NCI-H1694 (cell line): ENCODE measurements around the gene ECD.

Experiments used
- DNase-seq: peaks from one replicate; lab custom pipeline; 2025; lab: John Stamatoyannopoulos, UW

The ECD gene

DNA sequence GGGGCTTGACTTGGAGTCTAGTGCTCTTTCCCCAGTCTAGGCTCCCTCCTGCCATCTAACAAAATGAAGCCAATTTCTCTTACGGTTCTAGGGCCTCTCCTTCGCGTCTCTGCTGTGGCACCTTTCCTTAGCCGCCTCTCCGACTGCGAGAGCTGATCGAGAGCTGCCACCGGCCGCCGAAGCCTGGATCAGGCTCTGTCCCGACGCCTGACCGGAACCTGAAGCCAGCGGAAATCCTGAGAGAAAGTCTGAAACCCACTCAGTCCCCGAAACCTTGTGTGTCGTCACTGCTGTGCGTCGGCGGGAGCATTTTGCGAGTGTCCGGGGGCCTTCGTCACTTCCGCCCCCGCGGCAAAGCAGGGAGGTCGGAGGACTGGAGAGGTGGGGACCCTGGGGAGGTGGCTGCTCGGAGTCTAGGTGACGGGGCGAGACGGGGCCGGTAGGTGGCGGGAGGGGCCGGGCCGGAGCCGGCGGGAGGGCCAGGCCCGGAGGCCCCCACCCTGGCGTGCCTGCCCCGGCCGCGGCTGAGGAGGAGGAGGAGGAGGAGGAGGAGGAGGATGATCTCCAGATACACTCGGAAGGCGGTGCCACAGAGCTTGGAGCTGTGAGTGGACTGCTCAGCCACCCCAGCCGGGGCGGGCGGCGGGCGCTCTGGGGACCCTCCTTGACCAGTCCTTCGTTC lies at the start of gene ECD, which contains the start of gene FAM149B1:
Gene ECD, minus strand, starts transcription at position 226 of the 682 bp plus-strand sequence. CDS start 4,071 bp downstream, outside the sequence.
Gene FAM149B1, plus strand, starts transcription at position 337 of the 682 bp plus-strand sequence. Its CDS starts 221 bp downstream, at position 558.
- DNase-seq, result peak; percentile 56

DNA sequence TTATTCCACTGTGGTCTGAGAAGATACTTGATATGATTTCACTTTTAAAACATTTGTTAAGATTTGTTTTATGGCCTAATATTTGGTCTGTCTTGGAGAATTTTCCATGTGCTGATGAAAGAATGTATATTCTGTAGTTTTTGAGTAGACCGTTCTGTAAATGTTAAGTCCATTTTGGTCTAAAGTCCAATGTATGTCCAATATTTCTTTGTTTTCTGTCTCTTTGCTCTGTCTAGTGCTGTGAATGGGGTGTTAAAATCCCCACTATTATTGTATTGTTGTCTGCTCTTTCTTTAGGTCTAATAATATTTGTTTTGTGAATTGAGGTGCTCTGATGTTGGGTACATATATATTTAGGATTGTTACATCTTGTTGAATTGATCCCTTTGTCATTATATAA lies 47.9 kb upstream of the ECD start:
- no peak for DNase-seq

DNA sequence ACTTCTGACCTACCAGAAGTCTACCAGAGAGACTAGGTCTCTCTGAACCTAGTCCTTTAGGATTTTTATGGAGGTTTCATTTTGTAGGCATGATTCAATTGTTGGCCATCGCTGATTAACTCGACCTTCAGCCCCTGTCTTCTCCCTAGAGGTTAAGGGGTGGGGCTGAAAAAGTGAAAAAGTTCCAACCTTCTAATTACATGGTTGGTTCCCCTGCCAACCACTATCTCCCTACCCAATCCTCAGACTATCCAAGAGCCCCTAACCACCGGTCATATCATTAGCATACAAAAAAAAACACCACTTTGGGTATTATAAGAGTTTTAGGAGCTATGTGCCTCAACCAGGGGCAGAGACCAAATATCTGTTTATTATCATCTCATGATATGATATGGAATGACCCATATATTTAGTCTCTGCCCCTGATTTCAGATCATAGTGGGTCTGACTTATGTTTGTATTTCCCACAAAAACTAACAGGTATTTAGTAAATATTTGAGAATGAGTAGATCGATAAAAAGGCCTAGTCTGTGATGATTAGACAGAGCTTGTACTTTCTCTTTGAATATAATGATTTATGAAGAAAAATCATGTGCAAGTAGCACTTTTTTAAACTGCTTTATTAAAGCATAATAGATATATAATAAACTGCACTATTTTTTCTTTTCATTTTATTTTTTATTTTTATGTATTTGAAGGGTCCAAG lies 43.5 kb upstream of the ECD start:
- DNase-seq, result no peak

DNA sequence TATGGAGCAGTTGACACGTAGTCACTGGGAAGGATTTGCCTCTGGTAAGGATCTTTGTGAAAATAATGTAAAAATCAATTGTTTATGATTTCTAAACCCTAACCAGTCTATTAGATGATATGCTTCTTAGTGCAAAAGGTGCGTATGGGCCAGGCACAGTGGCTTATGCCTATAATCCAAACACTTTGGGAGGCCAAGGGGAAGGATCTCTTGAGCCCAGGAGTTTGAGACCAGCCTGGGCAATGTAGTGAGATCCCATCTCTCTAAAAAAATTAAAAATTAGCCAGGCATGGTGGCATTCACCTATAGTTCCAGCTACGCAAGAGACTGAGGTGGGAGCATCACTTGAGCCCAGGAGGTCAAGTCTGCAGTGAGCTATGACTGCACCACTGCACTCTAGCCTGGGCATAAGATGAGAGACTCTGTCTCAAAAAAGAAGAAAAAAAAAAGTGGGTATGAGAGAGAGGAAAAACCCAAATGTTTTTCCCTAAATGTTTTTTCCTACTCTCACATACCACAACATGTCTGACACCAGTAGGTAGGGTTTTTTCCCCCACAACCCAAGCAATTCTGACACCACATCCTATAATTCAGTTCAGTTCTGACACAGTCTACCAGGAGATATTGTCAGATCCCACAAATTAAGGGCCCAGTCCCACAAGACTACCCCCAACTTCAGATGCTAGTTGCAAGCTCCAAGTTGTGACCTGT lies 42.7 kb upstream of the ECD start:
- DNase-seq, result no peak

DNA sequence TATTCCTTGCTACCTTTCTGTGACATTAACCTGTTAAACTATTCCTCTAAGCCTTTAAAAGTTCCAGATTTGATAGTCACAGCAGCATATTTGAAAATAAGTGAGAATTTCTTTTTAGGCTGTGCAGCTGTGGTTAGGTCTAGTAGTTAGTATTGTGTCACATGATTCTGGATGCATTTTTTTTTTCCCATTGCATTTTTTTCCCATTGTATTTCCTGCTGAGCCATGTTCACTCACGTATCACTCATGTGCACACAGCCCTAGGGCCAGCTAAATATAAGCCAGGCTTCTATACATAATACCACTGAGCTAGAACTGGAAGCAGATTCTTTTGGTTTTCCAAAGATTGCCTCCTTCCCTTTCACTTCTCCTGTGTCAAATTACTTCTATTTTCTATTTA lies 41.9 kb upstream of the ECD start:
- DNase-seq, result no peak

DNA sequence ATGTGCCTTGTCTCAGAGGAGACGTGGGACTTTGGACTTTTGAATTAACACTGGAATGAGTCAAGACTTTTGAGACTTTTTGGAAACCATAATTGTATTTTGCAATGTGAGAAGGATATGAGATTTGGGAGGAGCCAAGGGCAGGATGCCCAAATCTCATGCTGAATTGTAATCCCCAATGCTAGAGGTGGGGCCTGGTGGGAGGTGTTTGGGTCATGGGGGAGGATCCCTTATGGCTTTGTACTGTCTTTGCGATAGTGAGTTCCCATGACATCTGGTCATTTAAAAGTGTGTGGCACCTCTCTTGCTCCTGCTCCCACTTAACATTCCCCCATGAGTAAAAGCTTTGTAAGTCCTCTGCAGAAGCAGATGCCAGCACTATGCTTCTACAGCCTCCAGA lies 40.1 kb upstream of the ECD start:
- DNase-seq, result no peak

DNA sequence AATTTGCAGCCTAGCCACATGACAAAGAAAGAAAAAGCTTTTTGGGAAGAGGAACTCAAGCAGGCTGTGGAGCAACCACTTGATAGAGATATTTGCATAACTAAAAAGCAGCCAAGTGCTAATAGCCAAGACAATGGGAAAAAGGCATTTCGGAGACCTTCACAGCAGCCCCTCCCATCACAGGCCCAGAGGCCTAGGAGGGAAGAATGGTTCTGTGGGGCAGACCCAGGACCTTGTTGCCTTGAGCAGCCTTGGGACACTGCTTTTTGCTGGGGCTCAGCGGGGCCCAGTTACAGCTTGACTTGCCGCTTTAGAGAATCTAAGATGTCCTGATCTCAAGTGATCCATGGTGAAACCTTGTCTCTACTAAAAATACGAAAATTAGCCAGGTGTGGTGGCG lies 38.6 kb upstream of the ECD start:
- no peak for DNase-seq

DNA sequence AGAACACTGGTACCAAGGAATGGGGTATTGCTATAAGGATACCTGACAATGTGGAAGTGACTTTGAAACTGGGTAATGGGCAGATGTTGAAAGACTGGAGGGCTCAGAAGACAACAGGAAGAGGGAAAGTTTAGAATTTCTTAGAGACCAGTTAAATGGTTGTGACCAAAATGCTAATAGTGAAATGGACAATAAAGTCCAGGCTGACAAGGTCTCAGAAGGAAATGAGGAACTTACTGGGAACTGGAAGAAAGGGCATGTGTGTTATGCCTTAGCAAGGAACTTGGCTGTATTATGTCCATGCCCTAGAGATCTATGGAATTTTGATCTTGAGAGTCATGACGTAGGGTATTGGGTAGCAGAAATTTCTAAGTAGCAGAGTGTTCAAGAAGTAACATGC lies 38.1 kb upstream of the ECD start:
- DNase-seq, result no peak

DNA sequence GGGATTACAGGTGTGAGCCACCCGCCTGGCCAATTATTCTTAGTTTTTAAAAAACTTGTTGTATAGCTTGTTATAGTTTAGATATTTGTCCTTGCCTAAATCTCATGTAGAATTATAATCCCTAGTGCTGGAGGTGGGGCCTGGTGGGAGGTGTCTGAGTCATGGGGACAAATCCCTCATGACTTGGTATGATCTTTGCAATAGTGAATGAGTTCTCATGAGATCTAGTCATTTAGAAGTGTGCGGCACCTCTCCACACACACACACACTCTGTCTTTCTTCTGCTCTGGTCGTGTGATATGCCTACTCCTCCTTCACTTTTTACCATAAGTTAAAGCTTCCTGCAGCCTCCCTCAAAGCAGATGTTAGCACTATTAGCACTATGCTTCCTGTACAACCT lies 37.3 kb upstream of the ECD start:
- DNase-seq, result no peak

DNA sequence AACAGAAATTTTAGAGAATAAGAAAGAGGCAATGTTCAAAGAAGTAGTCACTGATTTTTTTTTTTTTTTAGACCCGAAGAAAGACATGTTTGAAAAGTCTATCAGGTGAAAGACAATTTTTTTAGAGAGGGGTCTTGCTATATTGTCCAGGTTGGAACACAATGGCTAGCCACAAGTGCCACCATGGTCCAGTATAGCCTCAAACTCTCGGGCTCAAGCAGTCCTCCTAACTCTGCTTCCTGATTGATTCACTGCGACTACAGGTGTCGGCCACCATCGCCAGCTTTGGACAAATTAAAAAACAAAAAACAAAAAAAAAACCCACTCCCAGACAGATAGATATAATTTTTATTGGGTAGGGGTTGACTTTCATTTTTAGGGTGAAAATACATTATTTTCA lies 22.4 kb upstream of the ECD start:
- DNase-seq, result no peak

DNA sequence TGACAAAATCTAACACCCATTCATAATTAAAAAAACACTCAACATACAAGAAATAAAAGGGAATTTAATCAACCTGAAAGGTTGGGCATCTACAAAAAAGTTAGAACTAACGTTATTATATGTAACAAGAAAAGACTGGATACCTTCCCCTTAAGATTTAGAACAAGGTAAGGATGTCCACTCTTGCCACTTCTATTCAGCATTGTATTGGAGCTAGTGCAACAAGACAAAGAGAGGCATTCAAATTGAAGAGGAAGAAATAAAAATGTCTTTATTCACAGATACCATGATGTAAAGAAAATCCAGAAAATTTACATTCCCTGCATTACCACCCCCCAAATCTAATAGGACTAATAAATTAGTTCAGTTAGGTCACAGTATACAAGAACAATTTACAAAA lies 18.5 kb upstream of the ECD start:
- DNase-seq, result no peak

DNA sequence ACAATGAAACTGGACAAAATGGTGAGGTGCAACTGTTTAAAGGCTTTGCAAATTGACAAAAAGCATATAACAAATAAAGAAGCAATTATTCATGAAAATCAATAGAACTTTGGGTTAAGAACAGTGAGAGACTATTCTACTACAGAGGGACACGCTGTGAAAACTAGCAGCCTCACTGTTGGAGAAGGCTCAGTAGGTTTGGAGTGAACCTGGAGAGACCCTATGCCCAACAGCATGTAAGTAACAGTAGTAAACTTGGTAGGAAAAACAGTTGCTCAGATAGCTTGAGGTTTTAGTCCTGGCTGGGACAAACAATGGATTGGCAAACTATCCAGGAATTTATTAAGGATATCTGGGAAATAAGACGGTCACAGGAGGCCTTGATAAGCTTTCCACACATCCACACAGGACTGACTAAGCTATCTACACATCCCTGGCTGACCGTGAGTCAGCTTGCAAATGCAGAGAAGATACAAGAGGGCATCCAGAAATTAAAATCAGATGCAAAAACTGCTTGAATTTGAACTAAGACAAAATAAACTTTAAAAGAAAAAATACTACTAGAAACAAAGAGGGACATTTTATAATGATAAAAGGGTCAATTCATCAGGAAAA lies 16.0 kb upstream of the ECD start:
- DNase-seq, result no peak

DNA sequence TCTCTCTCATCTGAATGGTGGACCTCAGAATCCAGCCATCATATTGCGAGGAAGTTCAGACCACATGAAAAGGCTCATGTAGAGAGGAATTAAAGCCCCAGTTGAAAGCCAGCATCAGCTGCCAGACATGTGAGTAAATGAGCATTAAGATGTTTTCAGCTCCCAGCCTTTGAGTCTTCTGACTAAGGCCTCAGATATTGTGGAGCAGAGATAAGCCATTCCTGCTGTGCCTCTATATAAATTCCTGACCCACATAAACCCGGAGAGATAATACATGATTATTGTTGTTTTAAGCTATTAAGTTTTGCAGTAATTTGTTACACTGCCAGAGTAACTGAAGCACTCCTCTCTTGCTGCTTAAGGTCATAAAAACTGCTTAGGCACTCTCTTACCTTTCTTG lies 14.8 kb upstream of the ECD start:
- no peak for DNase-seq

DNA sequence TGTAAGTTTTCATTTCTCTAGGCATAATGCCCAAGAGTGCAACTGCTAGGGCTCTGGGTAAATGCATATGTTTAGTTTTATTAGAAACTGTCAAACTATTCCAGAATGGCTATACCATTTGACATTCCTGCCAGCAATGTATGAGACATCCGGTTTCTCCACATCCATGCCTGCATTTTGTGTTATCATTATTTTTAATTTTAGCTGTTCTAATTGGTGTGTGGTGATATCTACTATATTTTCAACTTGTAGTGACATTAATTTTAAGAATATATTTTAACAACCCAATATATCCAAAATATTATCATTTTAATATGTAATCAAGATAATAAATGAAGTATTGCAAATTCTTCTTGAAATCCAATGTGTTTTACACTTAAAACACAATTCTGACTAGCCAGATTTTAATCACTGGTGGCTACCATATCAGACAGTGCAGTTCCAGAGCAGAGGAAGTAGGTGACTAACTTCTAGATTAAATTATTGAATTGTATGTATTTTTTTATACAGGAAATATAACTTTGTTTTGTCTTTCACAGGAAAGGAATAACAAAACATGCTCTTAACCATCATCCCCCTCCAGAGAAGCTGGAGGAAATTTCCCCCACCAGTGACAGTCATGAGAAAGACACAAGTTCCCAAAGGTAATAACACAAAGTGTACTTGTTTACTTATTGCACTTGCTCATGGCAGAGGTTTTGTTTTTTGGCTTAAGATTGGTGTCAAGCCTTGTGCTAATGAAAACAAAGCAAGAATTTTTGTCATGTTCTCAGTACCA lies 6.5 kb upstream of the ECD start:
- DNase-seq, result no peak

DNA sequence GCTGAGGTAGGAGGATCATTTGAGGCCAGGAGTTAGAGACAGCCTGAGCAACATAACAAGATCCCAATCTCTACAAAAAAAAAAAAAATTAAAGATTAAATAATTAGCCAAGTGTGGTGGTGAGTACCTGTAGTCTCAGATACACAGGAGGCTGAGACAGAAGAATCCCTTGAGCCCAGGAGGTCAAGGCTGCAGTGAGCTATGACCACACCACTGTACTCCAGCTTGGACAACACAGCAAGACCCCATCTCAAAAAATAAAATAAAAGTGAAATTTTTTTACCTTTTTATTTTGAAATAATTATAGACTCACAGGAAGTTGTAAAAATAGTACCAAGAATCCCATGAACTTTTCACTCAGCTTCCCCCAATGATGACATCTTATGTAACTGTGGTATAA lies 5.1 kb upstream of the ECD start:
- DNase-seq, result no peak

DNA sequence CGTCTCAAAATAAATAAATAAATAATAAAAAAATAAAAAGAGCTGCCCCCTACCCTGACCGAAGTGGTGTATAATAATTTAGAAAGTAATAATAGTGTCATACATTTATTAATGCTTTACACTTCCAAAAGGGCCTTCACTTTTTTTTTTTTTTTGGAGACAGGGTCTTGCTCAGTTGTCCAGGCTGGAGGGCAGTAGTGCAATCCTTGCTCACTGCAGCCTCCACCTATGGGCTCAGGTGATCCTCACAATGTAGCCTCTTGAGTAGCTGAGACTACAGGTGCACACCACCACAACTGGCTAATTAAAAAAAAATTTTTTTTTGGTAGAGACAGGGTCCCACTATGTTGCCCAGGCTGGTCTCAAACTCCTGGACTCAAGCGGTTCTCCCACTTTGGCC lies 1.5 kb upstream of the ECD start:
- no peak for DNase-seq

DNA sequence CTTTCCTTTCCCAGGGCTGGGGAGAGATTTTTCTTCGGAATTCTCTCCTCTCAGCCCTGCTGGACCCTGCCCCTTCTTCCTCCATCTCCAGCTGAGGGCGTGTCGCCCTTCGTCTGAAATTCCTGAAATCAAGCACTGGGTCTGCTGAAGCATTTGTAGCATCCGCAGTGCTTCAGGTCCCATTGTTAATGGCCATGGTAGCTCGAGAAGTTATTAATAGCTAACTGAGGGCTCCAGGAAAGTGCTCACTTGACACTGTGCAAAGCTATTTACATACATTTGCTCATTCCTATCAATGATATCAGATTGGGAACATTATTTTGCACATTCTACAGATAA lies 626 bp upstream of the ECD start:
- no peak for DNase-seq

DNA sequence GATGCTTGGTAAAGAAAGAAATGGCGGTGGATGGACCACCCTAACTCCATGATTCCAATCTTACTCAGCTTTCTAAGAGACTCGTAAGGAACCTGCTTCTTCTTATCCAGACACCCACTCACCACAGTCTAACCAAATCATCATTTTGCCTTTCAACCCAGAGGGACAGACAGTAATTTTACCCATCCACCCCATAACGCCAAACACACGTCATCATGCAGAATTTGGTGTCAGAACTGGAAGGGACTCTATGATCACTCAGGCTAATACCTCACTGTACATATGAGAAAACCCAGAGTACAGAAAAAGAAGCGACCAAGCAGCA lies 388 bp downstream of the ECD start:
- DNase-seq, result no peak

DNA sequence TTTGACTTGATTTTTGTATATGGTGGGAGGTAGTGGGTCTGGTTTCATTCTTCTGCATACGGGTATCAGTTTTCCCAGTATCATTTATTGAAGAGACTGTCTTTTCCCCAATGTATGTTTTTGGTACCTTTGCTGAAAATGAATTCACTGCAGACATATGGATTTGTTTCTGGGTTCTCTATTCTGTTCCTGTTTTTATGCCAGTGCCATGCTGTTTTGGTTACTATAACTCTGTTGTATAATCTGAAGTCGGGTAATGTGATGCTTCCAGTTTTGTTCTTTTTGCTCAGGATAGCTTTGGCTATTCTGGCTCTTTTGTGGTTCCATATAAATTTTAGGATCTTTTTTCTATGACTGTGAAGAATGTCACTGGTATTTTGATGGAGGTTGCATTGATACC lies 836 bp downstream of the ECD start:
- DNase-seq, result no peak

DNA sequence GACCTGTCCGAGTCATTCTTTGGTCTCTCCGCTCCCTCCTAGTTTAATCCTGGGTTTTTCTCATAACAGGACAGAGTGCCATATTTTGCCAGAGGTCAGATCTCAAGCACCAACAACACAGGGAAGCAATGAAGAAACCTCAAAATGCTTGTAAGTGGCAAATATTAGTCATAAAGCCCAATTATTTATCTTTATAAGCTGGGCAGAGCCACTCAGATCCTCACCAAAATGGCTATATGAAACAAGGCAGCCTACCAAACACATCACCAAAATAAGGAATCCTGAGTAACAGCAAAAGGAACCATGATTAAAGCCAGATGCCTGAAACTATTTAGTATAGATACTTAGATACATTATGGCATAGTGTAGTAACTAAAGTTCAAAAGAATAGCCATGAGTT lies 4.7 kb downstream of the ECD start:
- no peak for DNase-seq

DNA sequence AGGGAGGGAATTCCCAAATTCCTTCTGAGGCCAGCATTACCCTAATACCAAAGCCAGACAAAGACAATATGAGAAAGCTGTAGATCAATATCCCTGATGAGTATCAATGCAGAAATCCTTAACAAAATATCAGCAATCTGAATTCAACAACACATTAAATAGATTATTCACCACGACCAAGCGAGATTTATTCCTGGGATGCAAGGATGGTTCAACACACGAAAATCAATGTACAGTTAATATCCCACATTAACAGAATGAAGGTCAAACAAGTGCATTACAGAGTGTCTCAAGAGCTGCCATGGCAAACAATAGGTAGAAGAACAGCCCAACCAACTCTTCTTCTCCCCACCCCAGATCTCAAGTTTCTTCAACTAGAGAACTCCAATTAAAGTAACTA lies 6.1 kb downstream of the ECD start:
- DNase-seq, result no peak

DNA sequence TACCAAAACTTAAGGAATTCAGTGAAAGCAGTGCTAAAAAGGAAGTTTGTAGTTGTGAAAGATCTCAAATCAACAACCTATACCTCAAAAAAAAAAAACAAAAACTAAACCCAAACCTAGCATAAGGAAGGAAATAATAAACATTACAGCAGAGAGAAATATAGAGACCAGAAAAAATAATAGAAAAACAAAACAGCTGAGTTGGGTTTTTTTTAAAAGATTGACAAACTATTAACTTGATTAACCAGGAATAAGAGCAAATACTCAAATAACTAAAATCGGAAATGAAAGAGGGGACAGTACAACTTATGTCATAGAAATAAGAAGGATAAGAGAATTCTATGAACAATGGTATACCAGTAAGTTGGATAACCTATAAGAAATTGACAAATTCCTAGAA lies 6.7 kb downstream of the ECD start:
- DNase-seq, result no peak
